HG02970 (cell line): ENCODE results near the gene SAP30L.

Experiments
- ATAC-seq: cut with Tn5 transposase; IDR thresholded peaks from one replicate; pipeline ENCODE4 v1.9.1; 2021; ENCODE audit warnings: mild to moderate bottlenecking, moderate library complexity, moderate number of reproducible peaks; ENCODE audit not compliant: unreplicated experiment, low FRiP score

SAP30L gene

DNA sequence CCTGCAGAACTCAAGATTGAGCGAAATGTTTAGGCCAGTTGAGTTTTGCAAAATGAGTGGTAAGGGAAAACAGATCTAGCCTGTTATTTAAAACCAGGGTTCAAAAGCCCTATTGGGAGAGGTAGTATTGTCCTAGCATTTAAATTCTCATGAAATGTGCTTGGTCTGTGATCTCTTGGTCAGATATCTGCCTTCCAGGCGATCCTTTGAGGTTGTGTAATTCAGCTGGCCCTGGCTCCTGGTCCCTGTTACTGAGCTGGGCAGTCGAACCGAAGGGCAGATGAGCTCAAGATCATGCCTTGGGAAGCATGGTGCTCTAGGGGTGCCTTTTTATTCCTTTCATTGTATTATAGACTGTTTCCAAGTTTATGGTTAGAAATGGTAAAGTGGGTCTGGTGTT lies 14.4 kb downstream of the SAP30L start:
- ATAC-seq: no peak

DNA sequence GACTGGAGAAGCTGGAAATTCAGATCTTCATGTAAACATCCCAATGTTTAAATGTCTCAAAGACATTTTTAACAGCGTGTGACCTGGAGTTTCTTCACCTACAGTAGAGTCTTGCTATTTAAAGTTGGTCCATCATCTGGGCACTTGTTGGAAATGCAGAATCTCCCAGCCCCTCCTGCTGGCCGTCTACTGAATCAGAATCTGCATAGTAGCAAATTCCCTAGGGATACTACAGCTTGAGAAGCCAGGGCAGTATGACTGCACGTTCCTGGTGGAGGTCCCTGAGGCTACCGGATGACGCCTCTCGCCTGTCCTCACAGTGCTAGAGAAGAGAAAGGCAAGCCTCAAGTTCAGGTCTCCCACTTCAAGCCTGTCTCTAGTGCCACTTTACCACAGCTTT lies 15.7 kb downstream of the SAP30L start:
- no peak for ATAC-seq

DNA sequence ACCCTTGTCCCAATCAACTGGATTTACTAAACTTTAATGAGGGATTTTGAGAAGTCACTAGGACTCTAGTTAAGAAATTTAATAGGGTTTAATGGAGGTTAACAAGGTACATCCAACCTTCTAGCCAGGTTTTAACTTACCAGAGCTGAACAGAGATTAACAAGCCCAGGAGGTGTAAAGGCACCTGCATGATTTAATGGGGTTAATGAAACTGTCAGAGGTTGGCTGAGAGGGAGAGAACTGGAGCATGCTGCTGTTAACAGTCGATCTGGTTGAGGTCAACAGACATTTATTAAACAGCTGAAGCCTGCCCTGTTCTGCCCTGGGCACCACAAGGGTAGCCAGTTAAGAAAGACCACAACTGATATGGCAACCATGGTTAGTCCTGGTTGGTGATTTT lies 18.6 kb downstream of the SAP30L start:
- no peak for ATAC-seq

DNA sequence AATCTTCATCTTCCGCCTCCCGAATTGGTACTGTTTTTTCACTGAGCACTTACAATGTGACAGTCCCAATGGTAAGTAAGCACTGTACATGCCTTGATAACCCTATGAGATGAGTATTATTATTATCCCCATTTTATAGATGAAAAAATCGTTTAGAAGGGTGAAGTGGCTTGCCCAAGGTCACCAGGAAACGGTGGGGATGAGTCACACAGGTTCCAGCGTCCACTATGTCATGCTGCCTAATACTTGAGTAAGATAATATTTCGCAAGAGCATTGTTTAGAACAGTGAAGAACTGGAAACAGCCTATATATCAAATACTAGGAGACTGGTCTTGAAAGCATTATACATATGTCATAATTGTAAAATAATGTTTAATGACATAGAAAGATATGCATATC lies 19.4 kb downstream of the SAP30L start:
- no peak for ATAC-seq

DNA sequence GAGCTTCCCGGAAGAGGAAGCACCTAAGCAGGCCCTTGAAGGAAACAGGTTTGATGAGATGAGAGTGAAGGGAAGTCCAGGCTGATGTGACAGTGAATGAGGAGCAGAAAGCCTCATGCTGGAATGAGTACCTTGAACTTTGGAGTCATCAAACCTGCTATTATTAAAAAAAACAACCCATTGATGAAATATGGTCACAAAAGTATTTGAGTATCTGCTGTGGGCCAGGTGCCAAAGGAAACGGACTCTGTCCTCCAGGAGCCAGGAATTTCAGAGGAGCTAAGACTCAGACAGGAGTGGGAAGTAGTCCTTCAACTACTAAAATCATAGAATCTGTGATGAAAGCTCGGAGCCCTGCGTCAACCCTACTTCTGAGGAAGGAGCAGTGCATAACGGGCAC lies 20.4 kb downstream of the SAP30L start:
- ATAC-seq: no peak

DNA sequence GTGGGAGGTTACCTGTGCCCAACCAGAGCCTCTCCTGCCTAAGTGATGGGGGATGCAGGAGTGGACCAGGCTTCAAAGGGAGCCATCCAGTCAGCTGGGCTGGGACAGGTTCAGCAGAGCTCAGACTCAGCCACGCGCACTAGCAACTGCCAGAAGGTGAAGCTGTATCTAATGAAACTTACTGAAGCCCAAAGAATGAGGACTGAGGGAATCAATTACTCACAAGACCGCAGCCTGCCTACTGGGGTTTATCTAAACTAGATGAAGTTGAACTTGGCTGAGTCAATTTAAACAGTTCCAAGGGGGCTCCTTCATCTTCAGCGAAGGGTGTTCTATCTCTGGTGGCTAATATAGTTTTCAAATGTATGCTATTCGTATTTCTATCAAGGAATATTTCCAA lies 20.9 kb downstream of the SAP30L start:
- no peak for ATAC-seq

DNA sequence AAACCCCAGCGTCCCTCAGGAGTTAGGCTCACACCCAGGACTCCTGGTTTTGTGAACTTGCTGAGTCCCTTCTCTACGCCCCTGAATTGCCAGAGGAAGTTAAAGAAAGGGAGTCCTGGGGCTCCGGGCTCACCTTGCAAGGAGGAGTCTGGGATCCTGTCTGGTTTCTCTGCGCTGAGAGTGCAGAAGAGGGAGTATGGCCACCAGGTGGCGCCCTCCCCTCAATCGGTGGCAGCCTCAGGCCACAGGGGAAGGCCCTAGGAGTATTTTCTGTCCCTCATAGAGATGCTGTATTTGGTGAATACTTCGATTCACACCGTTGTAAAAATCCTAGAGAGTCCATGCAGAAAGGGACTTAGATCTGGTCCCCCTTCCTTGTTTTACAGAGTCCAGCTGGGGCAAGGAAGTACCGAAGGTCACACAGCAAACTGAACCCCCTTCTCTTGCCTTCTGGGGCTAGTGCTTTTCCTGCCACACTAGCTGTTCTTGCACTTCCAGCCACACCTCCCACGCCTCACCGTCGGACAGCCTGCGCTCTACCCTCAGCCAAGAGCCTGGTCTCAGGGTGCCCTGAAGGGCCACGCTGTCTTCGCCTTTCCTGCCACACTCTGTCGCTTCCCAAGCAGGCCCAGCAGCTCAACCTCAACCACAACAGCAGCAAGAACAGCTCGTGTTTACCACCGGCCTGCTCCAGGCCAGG lies 22.0 kb downstream of the SAP30L start:
- no peak for ATAC-seq

DNA sequence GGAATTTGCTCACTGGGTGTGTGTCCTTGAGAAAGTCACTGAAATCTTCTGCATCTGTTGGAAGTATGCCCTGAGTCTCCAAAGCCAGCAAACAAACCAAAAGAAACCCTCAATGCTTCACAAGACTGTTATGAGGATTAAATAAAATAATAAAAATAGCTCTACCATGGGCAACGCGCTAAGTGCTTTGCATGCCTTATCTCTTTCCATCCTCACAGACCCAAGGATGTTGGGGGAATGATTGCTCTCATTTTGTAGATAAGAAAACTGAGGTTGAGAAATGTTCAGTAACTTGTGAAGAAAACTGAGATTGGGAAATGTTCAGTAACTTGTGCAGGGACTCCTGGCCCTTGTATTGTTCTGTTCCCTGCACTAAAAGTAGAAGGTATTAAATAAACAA lies 24.3 kb downstream of the SAP30L start:
- ATAC-seq: no peak

DNA sequence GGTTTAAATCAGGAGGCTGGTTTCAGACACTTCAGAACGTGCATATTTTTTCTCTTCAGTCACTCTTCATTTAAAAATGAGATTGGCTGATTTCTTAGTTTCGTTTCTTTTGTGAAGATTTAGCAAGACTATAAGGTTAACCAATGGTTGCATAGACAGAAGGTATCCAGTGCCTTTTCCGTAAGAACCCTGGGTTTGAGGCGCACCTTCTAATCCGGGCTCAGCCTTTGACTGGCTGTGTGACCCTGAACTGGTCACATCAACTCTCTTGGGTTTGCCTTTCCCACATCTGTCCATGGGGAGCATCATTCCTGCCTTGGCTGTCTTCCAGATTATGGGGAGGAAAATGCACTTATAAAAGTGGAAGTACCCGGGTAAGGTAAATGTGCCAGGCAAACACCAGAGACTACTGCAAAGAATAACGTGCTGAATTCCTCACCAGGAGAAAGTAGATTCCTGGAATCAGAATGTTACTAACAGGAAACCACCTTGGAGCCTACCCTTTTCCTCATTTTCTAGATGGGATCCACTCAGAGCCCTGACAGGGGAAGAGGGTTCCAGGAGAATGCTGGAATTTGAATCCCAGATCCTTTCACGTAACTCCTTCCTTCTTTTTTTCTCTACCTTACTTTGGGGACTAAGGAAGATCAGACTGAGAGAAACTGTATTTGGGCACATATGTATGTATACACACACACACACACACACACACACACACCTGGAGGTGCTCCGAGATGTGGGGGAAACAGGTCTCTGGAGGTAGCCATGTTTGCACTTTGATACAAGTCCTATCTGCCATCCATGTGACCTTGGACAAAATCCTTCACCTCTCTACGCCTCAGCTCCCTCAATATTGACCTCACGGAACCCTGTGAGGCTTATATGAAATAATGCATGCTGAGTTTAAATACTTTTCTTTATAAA lies 25.4 kb downstream of the SAP30L start:
- no peak for ATAC-seq

DNA sequence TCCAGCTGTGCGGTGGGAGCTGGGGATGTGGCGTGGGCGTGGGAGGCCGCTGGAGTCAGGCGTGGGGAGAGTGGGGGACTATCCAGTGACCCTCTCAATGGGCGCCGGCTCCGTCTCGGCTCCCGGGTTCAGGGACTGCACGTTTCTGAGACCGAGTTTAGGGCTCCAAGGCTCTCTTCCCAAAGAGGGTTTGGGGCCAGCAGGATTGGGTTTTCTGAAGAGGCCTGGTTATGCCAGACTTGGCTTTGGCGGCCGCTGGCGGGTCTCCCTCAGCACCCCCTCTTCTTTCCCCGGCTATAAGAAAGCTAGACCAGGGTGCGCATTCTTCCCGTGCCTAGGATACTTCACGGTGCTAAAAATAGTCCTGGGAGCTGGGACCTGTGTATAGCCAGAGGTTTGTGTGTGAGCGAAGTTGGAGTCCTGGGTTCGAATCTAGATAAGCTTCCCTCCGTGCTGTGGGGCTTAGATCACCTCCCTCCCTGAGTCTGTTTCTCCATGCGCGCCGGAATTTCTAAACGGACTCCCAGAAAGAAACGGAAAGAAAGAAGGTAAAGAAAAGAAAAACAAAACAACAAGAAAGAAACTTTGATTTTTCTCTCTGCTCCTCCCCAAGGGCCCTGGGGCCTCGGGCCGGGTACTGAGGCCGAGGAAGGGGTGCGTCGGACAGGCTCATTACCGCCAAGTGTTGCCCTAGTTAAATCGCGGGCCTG lies 27.2 kb downstream of the SAP30L start:
- ATAC-seq: no peak

DNA sequence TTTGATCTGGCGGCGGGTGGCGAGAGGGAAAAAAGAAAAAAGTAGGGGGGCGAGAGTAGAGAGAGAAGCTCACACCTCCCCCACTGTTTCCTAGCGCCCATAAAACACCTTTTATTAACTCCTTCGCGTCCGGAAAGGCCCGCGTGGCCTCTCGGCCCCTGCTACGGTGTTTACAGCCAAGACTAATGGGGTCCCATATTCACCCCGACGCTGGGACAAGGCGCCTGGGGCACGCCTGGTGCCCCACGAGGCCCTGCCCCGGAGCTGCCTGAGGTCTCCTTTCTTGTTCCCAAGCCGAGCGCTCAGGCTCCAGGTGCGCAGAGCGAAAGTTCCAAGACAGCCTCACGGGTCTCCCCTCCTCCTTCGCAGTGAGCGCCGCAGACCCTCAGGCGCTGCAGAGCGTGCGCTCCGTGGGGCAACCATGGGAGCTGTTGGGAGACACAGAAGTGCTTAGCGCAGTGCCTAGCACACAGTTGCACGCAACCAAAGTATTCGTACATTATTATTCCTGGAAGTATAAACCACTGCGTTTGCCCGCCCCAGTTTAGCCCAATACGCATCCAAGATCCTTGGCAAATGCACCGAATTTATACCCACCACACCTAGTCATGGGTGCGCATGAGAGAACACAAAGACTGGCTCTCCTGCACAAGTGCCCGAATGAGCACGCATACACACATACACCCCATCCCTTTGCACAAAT lies 27.9 kb downstream of the SAP30L start:
- no peak for ATAC-seq

DNA sequence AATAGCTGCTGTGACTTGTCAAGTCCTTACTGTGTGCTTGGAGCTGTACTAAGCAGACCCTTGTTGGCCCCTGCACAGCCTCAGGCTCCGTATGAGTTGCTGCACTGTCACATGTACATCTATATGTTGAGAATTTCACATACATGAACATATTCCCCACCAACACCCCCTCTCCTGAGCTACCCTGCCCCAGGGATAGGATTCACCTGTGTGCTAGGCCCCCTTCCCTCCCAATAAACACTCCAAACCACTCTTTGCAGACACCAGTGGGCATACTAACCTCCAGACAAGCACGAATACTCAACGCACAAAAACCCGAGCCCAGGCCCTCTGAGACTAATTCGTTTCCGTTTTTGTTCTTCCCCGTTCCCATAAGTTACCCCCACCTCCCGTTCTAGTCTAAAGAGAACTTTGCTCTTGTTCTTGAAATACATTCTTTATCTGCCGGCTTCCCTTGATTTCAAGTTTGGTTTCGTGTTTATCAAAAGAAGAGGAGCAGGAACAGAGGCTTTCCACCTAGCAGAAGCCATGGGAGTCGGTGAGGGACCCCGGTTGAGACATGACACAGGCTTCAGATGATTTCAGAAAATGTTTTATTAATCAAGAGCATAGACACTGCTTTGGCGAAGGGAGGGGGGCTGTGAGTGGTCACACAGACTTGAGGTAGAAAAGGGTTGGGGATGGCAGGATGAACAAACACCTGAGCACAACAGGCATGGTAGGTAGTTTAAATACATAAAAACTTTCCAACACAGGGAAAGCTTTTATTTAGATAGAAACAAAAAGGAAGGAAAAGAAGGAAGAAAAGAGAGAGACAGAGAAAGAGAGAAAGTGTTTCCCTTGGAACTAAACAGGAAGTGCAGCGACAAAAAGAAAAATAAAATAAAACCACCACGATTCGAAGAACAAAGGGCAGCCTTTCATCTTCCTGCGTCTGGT lies 28.9 kb downstream of the SAP30L start:
- no peak for ATAC-seq

DNA sequence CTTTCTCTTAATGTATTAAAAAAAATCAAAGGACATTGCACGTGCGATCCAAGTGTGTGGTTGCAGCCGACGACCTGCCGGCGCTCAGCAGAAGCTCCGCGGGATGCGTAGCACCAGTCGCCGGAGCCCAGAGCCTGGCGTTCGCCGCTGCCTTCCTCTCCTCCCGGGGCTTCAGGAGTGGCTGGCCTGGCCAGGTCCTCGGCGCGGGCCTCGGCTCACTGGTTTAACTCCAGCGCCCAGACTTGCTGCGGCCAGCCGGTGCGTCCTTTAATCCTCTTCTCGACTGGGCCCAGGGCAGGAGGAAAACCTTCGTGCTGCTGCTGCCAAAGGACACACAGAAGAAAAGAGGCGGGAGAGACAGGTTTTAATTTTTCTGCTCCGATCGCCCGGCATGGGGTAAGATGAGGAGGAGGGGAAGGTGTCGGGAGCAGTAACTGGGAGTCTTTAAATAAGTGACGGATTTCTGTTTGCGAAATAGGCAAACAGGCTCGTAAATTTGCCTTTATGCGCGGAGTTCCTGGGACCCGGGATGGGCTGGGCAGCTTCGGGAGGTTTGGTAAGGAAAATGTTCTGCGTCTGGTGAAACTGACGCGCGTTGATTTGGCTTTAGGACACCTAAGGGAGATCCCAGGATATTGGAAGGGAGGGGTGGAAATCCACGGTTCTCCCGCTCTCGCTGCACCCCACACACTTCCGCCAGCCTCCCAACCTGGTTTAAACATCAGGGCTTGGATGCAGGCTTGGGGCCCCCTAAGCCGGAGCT lies 30.0 kb downstream of the SAP30L start:
- no peak for ATAC-seq

DNA sequence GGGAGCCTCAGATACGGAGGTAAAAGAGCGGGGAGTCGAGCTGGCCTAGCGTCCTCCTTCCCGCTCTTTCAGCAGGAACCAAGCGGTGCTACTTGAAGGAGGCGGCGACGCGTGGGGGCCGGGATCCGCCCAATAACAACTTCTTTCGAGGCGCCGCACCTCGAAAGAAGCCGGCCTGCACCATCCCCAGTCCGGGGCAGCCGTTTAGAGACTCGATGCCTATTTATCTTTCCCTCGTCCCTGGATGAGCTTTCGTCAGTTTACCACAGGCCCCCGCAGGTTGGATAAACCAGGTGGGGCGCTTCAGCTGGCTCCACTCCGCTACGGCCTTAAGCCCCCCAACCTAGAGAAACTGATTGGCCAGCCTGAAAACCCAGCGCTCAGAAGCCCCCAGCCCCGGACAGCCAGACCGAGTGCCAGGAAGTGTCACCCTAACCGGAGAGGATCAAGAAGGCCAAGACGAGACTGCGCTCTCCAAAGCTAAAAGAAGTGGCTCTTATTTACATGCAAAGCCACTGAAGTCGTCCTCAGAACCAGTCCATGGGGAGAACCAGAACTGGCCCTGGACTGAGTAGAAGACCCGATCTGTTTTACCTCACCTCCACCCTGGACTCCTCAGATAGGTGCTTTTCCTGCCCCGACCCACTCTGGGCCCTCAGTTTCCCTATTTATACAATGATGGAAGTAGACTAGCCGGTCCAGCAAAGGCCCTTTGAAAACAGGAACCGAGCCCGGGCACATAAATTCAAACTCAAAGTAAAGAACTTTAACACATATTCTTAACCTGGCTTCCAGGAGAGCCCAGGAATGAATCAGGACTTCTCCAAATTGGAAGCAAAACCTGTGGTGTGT lies 30.8 kb downstream of the SAP30L start:
- no peak for ATAC-seq

DNA sequence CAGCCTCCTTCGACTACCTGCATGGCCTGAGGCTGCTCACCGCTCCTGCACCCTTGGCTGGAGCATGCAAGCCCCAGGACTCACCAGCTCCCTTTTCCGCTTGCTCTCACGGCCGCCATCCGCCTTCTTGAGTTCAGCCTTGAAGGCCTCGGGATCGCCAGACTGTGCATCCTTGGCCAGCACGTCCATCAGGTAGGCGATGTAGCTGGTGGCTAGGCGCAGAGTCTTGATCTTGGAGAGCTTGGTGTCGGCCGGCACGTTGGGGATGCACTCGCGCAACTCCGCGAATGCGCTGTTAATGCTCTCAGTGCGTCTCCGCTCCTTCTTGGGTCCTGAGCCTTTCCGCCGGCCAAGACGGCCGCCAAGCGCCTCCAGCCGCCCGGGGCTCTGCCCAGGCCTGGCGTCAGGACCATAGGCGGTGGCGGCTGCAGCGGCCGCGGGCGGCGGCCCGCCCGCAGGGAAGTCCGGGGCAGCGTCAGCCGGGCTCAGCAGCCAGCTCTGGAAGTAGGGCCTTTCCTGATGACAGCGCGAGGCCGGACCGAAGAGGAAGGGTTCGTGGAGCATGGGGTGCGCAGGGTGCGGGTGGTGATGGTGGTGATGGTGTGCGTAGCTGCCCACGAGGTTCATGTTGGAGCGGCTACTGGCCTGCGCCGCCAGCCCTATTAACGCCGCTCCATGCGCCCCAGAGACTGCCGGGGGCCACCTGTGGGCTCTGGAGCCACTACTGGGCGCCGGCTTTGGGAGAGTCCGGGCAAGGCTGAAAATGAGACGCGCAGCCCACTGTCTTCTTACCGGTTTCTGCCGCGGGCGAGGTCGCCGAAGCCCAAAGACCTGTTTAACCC lies 31.8 kb downstream of the SAP30L start:
- ATAC-seq: no peak

DNA sequence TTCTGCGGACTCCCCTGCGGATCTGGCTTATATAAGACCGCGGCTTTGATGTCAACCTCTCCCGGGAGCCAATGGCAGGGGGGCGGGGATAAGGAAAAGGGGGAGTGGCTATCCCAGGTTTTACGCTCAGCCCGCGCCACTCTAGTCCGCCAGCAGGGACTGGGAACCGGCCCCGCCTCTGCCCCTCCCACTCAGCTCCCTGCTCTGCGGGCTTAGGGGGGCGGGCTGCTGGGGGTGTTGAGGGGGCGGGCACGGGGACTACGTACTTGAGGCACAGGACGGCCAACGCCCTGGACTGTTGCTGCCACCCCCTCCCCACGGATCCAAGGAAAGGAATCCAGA lies 32.4 kb downstream of the SAP30L start, which contains the start of gene HAND1:
Gene HAND1 (minus strand): TSS at position 4 of the 342 bp plus-strand sequence. CDS start 219 bp downstream, outside the sequence.
- ATAC-seq: no peak

DNA sequence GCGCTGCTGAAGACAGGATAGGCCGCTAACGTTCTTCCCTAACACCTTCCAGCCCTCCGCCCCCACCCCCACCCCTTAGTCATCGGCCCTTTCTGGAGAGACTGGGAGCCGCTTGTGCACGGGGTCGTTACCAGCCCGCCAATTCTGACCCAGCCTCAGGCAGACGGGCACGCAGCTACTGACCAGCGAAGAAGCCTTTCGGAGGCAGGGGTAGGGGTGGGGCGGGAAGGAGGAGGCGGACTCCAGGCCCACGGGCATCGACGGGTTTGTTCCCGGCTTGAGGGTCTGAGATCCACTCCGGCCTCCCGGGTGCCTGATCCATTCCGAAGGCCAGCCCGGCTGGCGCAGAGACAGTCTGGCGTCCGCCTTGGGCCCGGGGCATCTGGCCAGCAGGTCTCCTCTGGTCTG lies 33.0 kb downstream of the SAP30L start:
- ATAC-seq: no peak
